HepG2 (cell line): ENCODE results near the gene RAD23A. TPM values are rescaled to one million over a fixed set of nuclear protein-coding genes. Genes with fewer than 3 reads are reported as not detected.
A peak's percentile ranks its signal among the peaks of the same experiment; 100 is the strongest.

ENCODE experiments used
- ARNT2 ChIP-seq: sonication (generic); formaldehyde crosslinking; IDR thresholded peaks from 2 replicates; pipeline ENCODE4 v1.8.0; 2022; ENCODE audit warnings: mild to moderate bottlenecking, low read depth, missing genetic modification reagents, moderate library complexity
- ATF4 ChIP-seq, 2 experiments: fragments of 450-650 bp in 1 of 2; sonication (generic) in 1 of 2; formaldehyde crosslinking; IDR thresholded peaks; 2 replicates each; pipeline versions ENCODE4 v1.5.0 to v1.8.0; 2020 to 2022; ENCODE audit warnings: mild to moderate bottlenecking in 1 of 2, missing genetic modification reagents in 1 of 2
- FIP1L1 ChIP-seq: fragments of 200-400 bp; formaldehyde crosslinking; IDR thresholded peaks from 2 replicates; pipeline ENCODE4 v1.6.1; 2018; ENCODE audit warnings: low read depth, mild to moderate bottlenecking, low read length, moderate library complexity, borderline replicate concordance; ENCODE audit not compliant: insufficient read depth
- GABPB1 ChIP-seq: IDR thresholded peaks from 2 replicates; pipeline ENCODE4 v1.6.1; 2016; ENCODE audit warnings: mild to moderate bottlenecking, missing genetic modification reagents, moderate library complexity, missing compliant biosample characterization
- SATB2 ChIP-seq: sonication (generic); formaldehyde crosslinking; IDR thresholded peaks from 2 replicates; pipeline ENCODE4 v1.5.0; 2020; ENCODE audit warnings: missing genetic modification reagents
- SIN3A ChIP-seq: IDR thresholded peaks from 2 replicates; pipeline ENCODE4 v1.6.1; 2011; ENCODE audit warnings: low read depth, mild to moderate bottlenecking, control low read depth, low read length, borderline replicate concordance
- TAF1 ChIP-seq: sonication (generic); formaldehyde crosslinking; IDR thresholded peaks from 2 replicates; pipeline ENCODE4 v1.4.0; 2020; ENCODE audit warnings: missing genetic modification reagents
- THAP7 ChIP-seq: sonication (generic); formaldehyde crosslinking; IDR thresholded peaks from 2 replicates; pipeline ENCODE4 v1.8.1; 2023; ENCODE audit warnings: mild to moderate bottlenecking, missing genetic modification reagents
- TMF1 ChIP-seq: sonication (generic); formaldehyde crosslinking; IDR thresholded peaks from 2 replicates; pipeline ENCODE4 v1.8.1; 2022; ENCODE audit warnings: low read depth, missing genetic modification reagents
- ZNF558 ChIP-seq: sonication (generic); formaldehyde crosslinking; IDR thresholded peaks from 2 replicates; pipeline ENCODE4 v1.9.0; 2022; ENCODE audit warnings: mild to moderate bottlenecking, missing genetic modification reagents, borderline replicate concordance
- ZNF781 ChIP-seq: sonication (generic); formaldehyde crosslinking; IDR thresholded peaks from 2 replicates; pipeline ENCODE4 v1.5.1; 2020; ENCODE audit warnings: borderline replicate concordance, mild to moderate bottlenecking, missing genetic modification reagents; ENCODE audit errors: not compliant biosample characterization
- ZNF782 ChIP-seq: sonication (generic); formaldehyde crosslinking; IDR thresholded peaks from 2 replicates; pipeline ENCODE4 v1.4.0; 2020; ENCODE audit warnings: missing genetic modification reagents, mild to moderate bottlenecking, borderline replicate concordance
- polyA plus RNA-seq, 8 experiments: library from polyadenylated mRNA; depleted of rRNA in 3 of 8; stranded (reverse) in 7 of 8; unstranded in 1 of 8; fragments of >200 nt; fragmentation: Illumina TruSeq in 4 of 8; extraction: Trizol in 4 of 8; gene quantifications; 2 replicates each; pipeline versions ENCODE4 v1.2.1 to v1.2.3, GENCODE V29; 2011 to 2016; ENCODE audit warnings: low read depth in 4 of 8, missing spikeins in 1 of 8, mixed read lengths in 1 of 8; ENCODE audit not compliant: insufficient read depth in 1 of 8
- total RNA-seq, 5 experiments: library from RNA; depleted of rRNA; stranded (reverse); fragments of >200 nt; fragmentation: Illumina TruSeq; extraction: Trizol; gene quantifications; 2 replicates each; pipeline ENCODE4 v1.2.3, GENCODE V29; 2016; ENCODE audit warnings: low read depth in 1 of 5
- TF ChIP-seq, protein P1 (sequence below): sonication (generic); formaldehyde crosslinking; IDR thresholded peaks from 2 replicates; pipeline ENCODE4 v1.4.0; 2020; ENCODE audit warnings: missing genetic modification reagents, borderline replicate concordance
- TF ChIP-seq, protein P2 (sequence below): IDR thresholded peaks from 2 replicates; pipeline ENCODE4 v1.6.1; 2016; ENCODE audit warnings: missing genetic modification reagents, missing compliant biosample characterization
- TF ChIP-seq, protein P3 (sequence below): fragments of 450-650 bp; IDR thresholded peaks from 2 replicates; pipeline ENCODE4 v1.6.1; 2017; ENCODE audit warnings: mild to moderate bottlenecking
- TF ChIP-seq, protein P4 (sequence below): IDR thresholded peaks from 2 replicates; pipeline ENCODE4 v1.6.1; 2016; ENCODE audit warnings: low read depth, control low read depth

RAD23A gene
- total and polyA plus RNA-seq, 2 of the 13 experiments (the other 11 are each of a cell fraction or from before 2014, with no cell fraction given) = 42.5 to 54.2 TPM

- TF ChIP-seq, protein P1, sequence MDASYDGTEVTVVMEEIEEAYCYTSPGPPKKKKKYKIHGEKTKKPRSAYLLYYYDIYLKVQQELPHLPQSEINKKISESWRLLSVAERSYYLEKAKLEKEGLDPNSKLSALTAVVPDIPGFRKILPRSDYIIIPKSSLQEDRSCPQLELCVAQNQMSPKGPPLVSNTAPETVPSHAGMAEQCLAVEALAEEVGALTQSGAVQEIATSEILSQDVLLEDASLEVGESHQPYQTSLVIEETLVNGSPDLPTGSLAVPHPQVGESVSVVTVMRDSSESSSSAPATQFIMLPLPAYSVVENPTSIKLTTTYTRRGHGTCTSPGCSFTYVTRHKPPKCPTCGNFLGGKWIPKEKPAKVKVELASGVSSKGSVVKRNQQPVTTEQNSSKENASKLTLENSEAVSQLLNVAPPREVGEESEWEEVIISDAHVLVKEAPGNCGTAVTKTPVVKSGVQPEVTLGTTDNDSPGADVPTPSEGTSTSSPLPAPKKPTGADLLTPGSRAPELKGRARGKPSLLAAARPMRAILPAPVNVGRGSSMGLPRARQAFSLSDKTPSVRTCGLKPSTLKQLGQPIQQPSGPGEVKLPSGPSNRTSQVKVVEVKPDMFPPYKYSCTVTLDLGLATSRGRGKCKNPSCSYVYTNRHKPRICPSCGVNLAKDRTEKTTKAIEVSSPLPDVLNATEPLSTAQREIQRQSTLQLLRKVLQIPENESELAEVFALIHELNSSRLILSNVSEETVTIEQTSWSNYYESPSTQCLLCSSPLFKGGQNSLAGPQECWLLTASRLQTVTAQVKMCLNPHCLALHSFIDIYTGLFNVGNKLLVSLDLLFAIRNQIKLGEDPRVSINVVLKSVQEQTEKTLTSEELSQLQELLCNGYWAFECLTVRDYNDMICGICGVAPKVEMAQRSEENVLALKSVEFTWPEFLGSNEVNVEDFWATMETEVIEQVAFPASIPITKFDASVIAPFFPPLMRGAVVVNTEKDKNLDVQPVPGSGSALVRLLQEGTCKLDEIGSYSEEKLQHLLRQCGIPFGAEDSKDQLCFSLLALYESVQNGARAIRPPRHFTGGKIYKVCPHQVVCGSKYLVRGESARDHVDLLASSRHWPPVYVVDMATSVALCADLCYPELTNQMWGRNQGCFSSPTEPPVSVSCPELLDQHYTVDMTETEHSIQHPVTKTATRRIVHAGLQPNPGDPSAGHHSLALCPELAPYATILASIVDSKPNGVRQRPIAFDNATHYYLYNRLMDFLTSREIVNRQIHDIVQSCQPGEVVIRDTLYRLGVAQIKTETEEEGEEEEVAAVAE (CRISPR knock-in tag) = peak; percentile 87; the same call in 1 of the 2 replicates
- TF ChIP-seq GABPB1 (peak; percentile 99), ARNT2 (CRISPR knock-in tag) (peak; percentile 61; the same call in 1 of the 2 replicates), TMF1 (peak; percentile 84; the same call in 1 of the 2 replicates), SATB2 (CRISPR knock-in tag) (no peak), ZNF558 (CRISPR knock-in tag) (peak; percentile 87; the same call in 1 of the 2 replicates), SIN3A (peak; percentile 87; the same call in 1 of the 2 replicates), FIP1L1 (no peak), ZNF782 (peak; percentile 62; the same call in 1 of the 2 replicates), THAP7 (peak; percentile 100), ATF4 (CRISPR knock-in tag; IDR thresholded peaks at IDR 0.05) (0 out of 4 replicates have a peak, but pooled peaks of 1 of the 2 experiments have one; percentile 40), TAF1 (CRISPR knock-in tag) (peak; percentile 97), ZNF781 (CRISPR knock-in tag) (peak; percentile 49)
- TF ChIP-seq, protein P2, sequence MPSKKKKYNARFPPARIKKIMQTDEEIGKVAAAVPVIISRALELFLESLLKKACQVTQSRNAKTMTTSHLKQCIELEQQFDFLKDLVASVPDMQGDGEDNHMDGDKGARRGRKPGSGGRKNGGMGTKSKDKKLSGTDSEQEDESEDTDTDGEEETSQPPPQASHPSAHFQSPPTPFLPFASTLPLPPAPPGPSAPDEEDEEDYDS (CRISPR knock-in tag) = peak; percentile 60; the same call in 1 of the 2 replicates
- TF ChIP-seq, protein P3, sequence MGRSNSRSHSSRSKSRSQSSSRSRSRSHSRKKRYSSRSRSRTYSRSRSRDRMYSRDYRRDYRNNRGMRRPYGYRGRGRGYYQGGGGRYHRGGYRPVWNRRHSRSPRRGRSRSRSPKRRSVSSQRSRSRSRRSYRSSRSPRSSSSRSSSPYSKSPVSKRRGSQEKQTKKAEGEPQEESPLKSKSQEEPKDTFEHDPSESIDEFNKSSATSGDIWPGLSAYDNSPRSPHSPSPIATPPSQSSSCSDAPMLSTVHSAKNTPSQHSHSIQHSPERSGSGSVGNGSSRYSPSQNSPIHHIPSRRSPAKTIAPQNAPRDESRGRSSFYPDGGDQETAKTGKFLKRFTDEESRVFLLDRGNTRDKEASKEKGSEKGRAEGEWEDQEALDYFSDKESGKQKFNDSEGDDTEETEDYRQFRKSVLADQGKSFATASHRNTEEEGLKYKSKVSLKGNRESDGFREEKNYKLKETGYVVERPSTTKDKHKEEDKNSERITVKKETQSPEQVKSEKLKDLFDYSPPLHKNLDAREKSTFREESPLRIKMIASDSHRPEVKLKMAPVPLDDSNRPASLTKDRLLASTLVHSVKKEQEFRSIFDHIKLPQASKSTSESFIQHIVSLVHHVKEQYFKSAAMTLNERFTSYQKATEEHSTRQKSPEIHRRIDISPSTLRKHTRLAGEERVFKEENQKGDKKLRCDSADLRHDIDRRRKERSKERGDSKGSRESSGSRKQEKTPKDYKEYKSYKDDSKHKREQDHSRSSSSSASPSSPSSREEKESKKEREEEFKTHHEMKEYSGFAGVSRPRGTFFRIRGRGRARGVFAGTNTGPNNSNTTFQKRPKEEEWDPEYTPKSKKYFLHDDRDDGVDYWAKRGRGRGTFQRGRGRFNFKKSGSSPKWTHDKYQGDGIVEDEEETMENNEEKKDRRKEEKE = no peak
- TF ChIP-seq, protein P4, sequence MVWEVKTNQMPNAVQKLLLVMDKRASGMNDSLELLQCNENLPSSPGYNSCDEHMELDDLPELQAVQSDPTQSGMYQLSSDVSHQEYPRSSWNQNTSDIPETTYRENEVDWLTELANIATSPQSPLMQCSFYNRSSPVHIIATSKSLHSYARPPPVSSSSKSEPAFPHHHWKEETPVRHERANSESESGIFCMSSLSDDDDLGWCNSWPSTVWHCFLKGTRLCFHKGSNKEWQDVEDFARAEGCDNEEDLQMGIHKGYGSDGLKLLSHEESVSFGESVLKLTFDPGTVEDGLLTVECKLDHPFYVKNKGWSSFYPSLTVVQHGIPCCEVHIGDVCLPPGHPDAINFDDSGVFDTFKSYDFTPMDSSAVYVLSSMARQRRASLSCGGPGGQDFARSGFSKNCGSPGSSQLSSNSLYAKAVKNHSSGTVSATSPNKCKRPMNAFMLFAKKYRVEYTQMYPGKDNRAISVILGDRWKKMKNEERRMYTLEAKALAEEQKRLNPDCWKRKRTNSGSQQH = peak; percentile 55; the same call in 1 of the 2 replicates
Measured at GRCh38 chr19:12933287-12934072, 12.2 kb upstream of the RAD23A start, which contains the start of gene FARSA (continued).
